ENCODE results near the gene CBX4. TPM values are rescaled to one million over a fixed set of nuclear protein-coding genes. Genes with fewer than 3 reads are reported as not detected.

Gene CBX4
- total RNA-seq, 1 experiment from 2014 or later, result 3.3 TPM

- no peak overlapping the region for H3K27ac Mint-ChIP-seq
- H3K4me3 Mint-ChIP-seq, result no peak overlapping the region
- no peaks in the 10 kb centered on the region for H3K36me3 Mint-ChIP-seq
- no peaks in the 10 kb centered on the region for H3K9me3 Mint-ChIP-seq
- CTCF ChIA-PET, result no interaction called here
- ATAC-seq (no peak), DNase-seq (ENCODE audit: low spot score) (no peak)
- H3K4me1 Mint-ChIP-seq, result no peaks in the 10 kb centered on the region
- POLR2A ChIA-PET, result no interaction called here
- peaks cover 14% of the 10 kb centered on the region for H3K27me3 Mint-ChIP-seq (ENCODE audit: low read depth)
- TF ChIP-seq E2F5 (CRISPR knock-in tag; IDR thresholded peaks at IDR 0.05), result no peak
- TF ChIP-seq ZBTB43 (CRISPR knock-in tag; IDR thresholded peaks at IDR 0.05), result no peak
- no peak for TF ChIP-seq ZNF671 (CRISPR knock-in tag; IDR thresholded peaks at IDR 0.05)
- TF ChIP-seq KAT7 (CRISPR knock-in tag; IDR thresholded peaks at IDR 0.05; ENCODE audit: borderline replicate concordance), result no peak
- TF ChIP-seq SMAD4 (CRISPR knock-in tag; IDR thresholded peaks at IDR 0.05), result no peak
- no peak for TF ChIP-seq ZNF396 (CRISPR knock-in tag; IDR thresholded peaks at IDR 0.05; ENCODE audit: borderline replicate concordance)
- no peak for TF ChIP-seq CDX4 (CRISPR knock-in tag; IDR thresholded peaks at IDR 0.05; ENCODE audit: borderline replicate concordance)
- TF ChIP-seq JUN (CRISPR knock-in tag; IDR thresholded peaks at IDR 0.05), result no peak
- no peak for TF ChIP-seq ZNF423 (CRISPR knock-in tag; IDR thresholded peaks at IDR 0.05)
- no peak for TF ChIP-seq HMGXB4 (CRISPR knock-in tag; IDR thresholded peaks at IDR 0.05)
Measured at GRCh38 chr17:79888009-79888540, 48.8 kb upstream of the CBX4 start.

- Mint-ChIP-seq H3K4me3 (no peak overlapping the region), H3K27me3 (ENCODE audit: low read depth) (peaks cover 16% of the 10 kb centered on the region), H3K27ac (no peak overlapping the region), H3K4me1 (no peaks in the 10 kb centered on the region), H3K36me3 (no peaks in the 10 kb centered on the region), H3K9me3 (no peaks in the 10 kb centered on the region)
- DNase-seq (ENCODE audit: low spot score), result no peak
- ChIA-PET CTCF (no interaction called here), POLR2A (no interaction called here)
- ATAC-seq, result no peak
- TF ChIP-seq TP53 (CRISPR knock-in tag; IDR thresholded peaks at IDR 0.05) (no peak), ZNF317 (CRISPR knock-in tag; IDR thresholded peaks at IDR 0.05; ENCODE audit: borderline replicate concordance, low read depth) (no peak), IRF1 (CRISPR knock-in tag; IDR thresholded peaks at IDR 0.05) (no peak), CREB1 (CRISPR knock-in tag; IDR thresholded peaks at IDR 0.05) (no peak), ZNF512 (CRISPR knock-in tag; IDR thresholded peaks at IDR 0.05; ENCODE audit: borderline replicate concordance) (no peak), IRF2 (CRISPR knock-in tag; IDR thresholded peaks at IDR 0.05; ENCODE audit: borderline replicate concordance, low read depth) (no peak), ZNF263 (CRISPR knock-in tag; IDR thresholded peaks at IDR 0.05; ENCODE audit: low read depth) (no peak), KAT7 (CRISPR knock-in tag; IDR thresholded peaks at IDR 0.05; ENCODE audit: borderline replicate concordance) (no peak), MLX (CRISPR knock-in tag; IDR thresholded peaks at IDR 0.05) (no peak), NFE2L1 (CRISPR knock-in tag; IDR thresholded peaks at IDR 0.05) (no peak), ETV6 (CRISPR knock-in tag; IDR thresholded peaks at IDR 0.05) (no peak), ZNF396 (CRISPR knock-in tag; IDR thresholded peaks at IDR 0.05; ENCODE audit: borderline replicate concordance) (no peak), ERG (CRISPR knock-in tag; IDR thresholded peaks at IDR 0.05) (no peak)
Measured at GRCh38 chr17:79887451-79887991, 48.3 kb upstream of the CBX4 start.

Measured in WTC11 (cell line).